GM12801 (cell line): ENCODE measurements around the gene TWIST2.

Experiments
- TF ChIP-seq, protein P1 (sequence below): IDR thresholded peaks from one replicate; pipeline ENCODE4 v1.5.1; 2011; ENCODE audit warnings: control low read depth; ENCODE audit not compliant: insufficient read length; ENCODE audit errors: extremely low read depth

Gene TWIST2

DNA sequence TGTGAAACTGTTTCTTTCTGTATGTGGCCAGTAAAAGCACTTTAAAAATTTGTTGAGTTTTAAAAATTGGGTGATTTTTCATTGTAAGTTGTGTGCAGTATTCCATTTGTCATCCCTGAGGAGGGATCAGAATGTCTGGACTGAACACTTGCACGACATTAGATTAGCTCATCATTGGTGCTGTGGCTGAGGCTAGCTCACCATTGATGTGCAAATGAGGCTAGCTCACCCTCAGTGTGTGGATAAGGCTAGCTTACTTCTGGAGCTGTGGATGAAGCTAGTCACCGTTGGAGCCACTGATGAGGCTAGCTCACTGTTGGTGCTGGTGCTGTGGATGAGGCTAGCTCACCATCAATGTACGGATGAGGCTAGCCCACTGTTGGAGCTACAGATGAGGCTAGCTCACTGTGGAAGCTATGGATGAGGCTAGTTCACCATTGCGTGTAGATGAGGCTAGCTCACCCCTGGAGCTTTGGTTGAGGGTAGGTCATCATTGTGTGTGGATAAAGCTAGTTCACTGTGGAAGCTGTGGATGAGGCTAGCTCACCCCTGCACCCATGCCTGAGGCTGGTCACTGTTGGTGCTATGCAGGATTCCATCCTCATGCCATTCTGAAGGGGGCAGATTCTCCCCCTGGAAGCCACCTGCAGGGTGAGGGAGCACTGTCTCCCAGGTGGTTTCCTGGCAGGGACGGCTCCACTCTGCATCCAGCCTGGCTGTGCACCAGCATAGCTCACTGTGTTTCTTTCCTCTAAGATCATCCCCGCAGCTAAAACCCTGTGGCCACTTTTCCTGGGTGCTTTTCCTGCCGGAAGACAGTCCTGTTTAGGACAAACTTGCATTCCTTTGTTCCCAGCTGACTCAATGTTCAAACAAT, 101.1 kb downstream of the TWIST2 start:
- TF ChIP-seq, protein P1, sequence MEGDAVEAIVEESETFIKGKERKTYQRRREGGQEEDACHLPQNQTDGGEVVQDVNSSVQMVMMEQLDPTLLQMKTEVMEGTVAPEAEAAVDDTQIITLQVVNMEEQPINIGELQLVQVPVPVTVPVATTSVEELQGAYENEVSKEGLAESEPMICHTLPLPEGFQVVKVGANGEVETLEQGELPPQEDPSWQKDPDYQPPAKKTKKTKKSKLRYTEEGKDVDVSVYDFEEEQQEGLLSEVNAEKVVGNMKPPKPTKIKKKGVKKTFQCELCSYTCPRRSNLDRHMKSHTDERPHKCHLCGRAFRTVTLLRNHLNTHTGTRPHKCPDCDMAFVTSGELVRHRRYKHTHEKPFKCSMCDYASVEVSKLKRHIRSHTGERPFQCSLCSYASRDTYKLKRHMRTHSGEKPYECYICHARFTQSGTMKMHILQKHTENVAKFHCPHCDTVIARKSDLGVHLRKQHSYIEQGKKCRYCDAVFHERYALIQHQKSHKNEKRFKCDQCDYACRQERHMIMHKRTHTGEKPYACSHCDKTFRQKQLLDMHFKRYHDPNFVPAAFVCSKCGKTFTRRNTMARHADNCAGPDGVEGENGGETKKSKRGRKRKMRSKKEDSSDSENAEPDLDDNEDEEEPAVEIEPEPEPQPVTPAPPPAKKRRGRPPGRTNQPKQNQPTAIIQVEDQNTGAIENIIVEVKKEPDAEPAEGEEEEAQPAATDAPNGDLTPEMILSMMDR: no peak

DNA sequence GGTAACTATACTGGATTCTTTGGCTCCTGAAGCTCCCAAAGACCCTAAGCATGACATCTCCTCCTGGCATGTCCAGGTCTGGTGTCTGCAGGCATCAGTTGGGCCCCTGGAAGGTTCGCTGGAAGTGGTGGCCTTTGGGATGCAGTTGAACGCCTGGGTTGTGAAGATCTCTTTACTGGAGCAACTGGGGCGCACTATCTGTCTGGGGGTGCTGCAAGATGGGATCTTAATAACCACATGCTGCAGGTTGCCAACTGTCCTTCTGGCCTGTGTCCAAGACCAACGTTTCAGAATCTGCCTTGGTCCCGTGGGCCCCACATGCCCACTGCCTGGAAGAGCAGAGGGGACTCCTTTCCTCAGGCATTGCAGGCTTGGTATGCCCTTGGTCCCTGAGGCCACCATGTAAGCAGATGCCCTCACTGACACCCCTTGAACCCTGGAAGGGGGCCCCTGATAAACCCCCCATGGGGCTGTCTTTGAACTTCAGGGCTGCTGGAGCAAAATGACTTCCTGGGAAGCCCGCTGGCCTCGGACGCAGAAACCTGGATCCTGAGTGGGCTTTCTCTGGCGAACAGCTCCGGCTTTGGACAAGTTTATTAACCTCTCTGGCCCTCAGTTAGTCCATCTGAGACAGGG, 101.9 kb downstream of the TWIST2 start:
- TF ChIP-seq, protein P1: no peak

DNA sequence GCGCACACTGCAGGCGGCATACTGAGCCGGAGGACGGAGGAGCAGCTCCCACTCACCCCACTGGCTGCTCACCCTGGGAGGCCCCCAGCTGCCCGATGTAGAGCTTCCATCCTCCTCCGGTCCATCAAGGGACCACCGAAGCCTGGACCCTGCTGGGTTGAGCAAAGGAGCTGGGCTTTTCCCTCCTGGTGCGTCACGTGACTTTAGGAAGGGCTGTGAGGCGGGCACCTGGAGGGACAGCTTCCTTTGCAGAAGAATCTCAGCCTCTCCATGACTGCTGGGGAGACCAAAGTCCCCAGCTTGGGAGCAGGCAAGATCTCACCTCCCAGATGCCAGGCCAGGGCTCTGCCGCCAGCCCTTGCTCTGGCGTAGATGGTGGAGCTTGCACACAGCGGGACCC, 102.7 kb downstream of the TWIST2 start:
- TF ChIP-seq, protein P1: no peak

DNA sequence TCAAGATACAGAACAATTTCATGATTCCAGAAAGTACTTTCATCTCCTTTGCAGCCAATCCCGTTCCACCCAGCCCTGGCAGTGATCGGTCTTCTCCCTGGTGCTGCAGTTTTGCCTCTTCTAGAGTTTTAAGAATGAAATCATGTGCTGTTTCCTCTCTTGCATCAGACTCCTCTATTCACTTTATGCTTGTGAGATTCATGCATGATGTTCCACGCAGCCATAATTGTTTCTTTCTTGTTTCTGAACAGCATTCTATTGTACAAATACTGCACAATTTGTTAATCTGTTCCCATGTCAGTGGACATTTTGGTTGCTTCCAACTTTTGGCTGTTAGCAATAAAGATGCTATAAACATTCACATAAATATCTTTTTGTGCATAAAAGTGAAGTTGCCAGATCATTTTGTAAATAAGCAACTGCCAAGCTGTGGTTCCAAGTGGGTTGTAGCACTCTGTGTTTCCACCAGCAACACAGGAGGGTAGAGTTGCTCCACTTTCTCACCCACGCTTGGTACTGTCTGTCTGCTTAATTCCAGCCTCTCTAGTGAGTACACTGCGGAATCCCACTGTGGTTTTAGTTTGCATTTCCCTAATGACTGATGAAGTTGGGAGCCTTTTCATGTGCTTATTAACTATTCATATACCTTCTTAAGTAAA, 104.5 kb downstream of the TWIST2 start:
- TF ChIP-seq, protein P1: no peak

DNA sequence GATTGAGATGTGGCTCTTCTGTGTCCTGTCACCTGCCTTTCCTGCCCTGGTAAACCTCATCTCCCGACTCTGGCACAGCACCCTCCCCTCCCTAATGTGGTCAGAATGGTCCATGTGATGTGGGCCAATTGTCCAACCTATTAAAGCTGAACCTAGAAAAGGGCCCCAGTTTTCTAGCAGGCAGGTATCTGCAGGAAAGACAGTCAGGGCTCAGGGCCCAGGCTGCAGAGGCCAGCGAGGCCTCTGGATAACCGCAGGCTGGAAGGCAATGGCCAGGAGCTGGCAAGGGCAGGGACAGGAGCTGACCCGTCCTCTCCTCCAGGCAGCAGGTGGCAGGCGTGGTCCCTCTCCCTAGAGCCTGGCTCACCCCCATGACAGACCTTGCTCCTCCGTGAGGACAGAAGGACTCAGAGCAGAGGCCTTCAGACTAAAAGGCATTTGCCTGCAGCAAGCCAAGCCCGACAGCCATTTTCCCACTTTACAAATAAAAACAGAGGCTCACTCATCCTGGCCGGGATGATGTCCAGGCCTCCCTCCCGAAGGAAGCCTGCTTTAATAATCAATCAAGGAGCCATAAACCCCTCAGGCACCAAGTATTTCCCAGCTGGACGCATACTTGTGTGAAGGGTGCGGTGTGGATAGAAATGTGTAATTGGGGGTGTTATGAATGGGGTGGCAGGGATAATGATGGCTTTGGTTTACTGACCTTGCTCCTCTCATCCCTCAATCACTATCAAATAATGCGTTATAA, 107.1 kb downstream of the TWIST2 start:
- TF ChIP-seq, protein P1: no peak

DNA sequence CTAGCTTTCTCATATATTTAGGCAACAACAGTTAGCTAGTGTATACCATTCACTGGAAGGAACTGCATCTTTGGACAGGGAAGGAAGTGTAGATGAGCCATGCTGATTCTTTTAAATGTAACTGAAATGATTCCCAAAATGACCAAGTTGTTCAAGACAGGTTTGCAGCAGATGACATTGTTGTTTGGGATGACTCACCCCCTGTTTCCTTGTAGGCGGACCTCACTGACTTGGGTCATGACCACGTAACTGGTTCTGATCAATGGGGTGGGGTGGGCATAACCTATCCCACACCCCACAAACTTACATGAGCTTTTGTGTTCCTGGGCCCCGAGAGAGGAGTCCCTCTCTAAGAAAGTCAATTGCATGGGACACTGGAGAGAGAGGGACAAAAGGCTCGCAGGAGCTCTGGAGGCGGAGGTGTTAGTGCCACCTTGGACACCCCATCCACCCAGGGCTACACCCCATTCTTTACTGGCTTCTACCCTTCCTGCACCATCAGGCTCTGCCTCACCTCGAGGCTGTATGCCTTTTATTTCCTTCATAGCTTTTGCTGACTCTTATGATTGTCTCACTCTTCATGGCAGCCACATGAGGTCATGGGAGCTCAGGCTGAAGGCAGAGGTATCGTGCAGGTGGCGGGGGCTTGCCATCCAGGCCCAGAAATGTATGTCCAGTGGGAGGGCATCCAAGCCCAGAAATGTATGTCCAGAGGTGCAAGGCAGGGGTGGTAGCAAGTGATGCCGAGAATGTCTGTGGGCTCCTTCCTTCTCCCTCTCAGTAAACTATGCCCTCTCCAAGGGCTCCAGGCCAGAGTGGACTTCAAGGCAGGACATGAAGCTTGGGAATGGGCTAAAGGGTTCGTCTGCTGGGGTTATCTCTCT, 108.0 kb downstream of the TWIST2 start:
- TF ChIP-seq, protein P1: no peak
